Endothelial cell of umbilical vein (primary cell): ENCODE data around the gene GSE1. TPM values are rescaled to one million over a fixed set of nuclear protein-coding genes. Genes with fewer than 3 reads are reported as not detected.

Experiments
- BruUV-seq: library from RNA; stranded (reverse); fragments of 400-500 nt; replicated peaks from 2 replicates; lab custom pipeline; 2021; lab: Mats Ljungman, UMichigan
- CTCF ChIA-PET: fragments of 300-600, 350-600 bp; sonication (Branson Sonifier 250); formaldehyde crosslinking; loops from one replicate; lab custom pipeline; 2021; ENCODE audit warnings: antibody characterized with exemption, inconsistent platforms; lab: Charles Lee
- POLR2A ChIA-PET: fragments of 300-600, 350-600 bp; sonication (Branson Sonifier 250); formaldehyde crosslinking; loops from one replicate; lab custom pipeline; 2021; ENCODE audit warnings: antibody characterized with exemption, inconsistent platforms; lab: Charles Lee
- DNase-seq: peaks from one replicate; pipeline ENCODE4 v3.0.0-alpha.2; 2011; ENCODE audit warnings: low read depth, low spot score
- FAIRE-seq: peaks from 2 replicates; lab custom pipeline; 2011; peaks lifted over from hg19 to GRCh38; lab: Jason Lieb, UNC
- H2AFZ ChIP-seq: 2 replicates; pipeline ENCODE4 v1.6.0; 2012; ENCODE audit warnings: low read depth, low read length, control low read depth, inconsistent platforms
- H3K27ac ChIP-seq: 2 replicates; pipeline ENCODE4 v1.5.1; 2011; ENCODE audit warnings: low read depth, mild to moderate bottlenecking, control low read depth, low read length, moderate library complexity; ENCODE audit not compliant: insufficient read depth
- H3K27me3 ChIP-seq, 2 experiments: 2 replicates each; pipeline versions ENCODE4 v1.6.0 to v1.6.1; 2011; ENCODE audit warnings: low read length in 2 of 2, mixed read lengths in 1 of 2; ENCODE audit not compliant: control insufficient read depth in 2 of 2, insufficient read depth in 2 of 2
- H3K36me3 ChIP-seq, 2 experiments: 2 replicates in 1 of 2; 3 replicates in 1 of 2; pipeline ENCODE4 v1.5.1; 2011; ENCODE audit warnings: low read length in 2 of 2, mild to moderate bottlenecking in 1 of 2, moderate library complexity in 1 of 2; ENCODE audit not compliant: control insufficient read depth in 2 of 2, insufficient read depth in 2 of 2; ENCODE audit errors: extremely low read depth in 1 of 2
- H3K4me1 ChIP-seq: 3 replicates; pipeline ENCODE4 v1.5.1; 2011; ENCODE audit warnings: mild to moderate bottlenecking, low read length; ENCODE audit not compliant: control insufficient read depth, insufficient read depth; ENCODE audit errors: extremely low read depth
- H3K4me2 ChIP-seq: 2 replicates; pipeline ENCODE4 v1.6.1; 2011; ENCODE audit warnings: low read length, control low read depth, mixed read lengths; ENCODE audit not compliant: insufficient read depth
- H3K4me3 ChIP-seq, 3 experiments: fragments of 200-600 bp in 1 of 3; sonication (generic), shearing (Covaris generic) in 1 of 3; replicated peaks in 1 of 3; 2 replicates each; pipeline ENCODE4 v1.5.1; 2011 to 2016; ENCODE audit warnings: control low read depth in 3 of 3, low read length in 3 of 3, mild to moderate bottlenecking in 2 of 3, inconsistent platforms in 1 of 3, low read depth in 1 of 3, moderate library complexity in 1 of 3; ENCODE audit not compliant: insufficient read depth in 1 of 3
- H3K79me2 ChIP-seq: 2 replicates; pipeline ENCODE4 v1.6.0; 2012; ENCODE audit warnings: low read length, inconsistent platforms; ENCODE audit not compliant: control insufficient read depth, insufficient read depth
- H3K9ac ChIP-seq: replicated peaks from 2 replicates; pipeline ENCODE3; 2011; ENCODE audit warnings: low read length, control low read depth; ENCODE audit not compliant: insufficient read depth; ENCODE audit errors: extremely low read depth
- H3K9me1 ChIP-seq: replicated peaks from 3 replicates; pipeline ENCODE4 v1.6.0; 2011; ENCODE audit warnings: mild to moderate bottlenecking, low read length; ENCODE audit not compliant: control insufficient read depth, insufficient read depth; ENCODE audit errors: extremely low read depth
- H3K9me3 ChIP-seq: replicated peaks from 2 replicates; pipeline ENCODE4 v1.5.1; 2012; ENCODE audit warnings: low read length, inconsistent platforms; ENCODE audit not compliant: control insufficient read depth, insufficient read depth
- H4K20me1 ChIP-seq: replicated peaks from 2 replicates; pipeline ENCODE3; 2011; ENCODE audit warnings: mild to moderate bottlenecking, low read length; ENCODE audit not compliant: control insufficient read depth, insufficient read depth; ENCODE audit errors: extremely low read depth
- CTCF ChIP-seq, 2 donors: IDR thresholded peaks; 1 replicate in 1 of 2; 2 replicates in 1 of 2; pipeline ENCODE4 v1.5.1; 2011; ENCODE audit warnings: low read length in 2 of 2, mild to moderate bottlenecking in 2 of 2, moderate library complexity in 2 of 2, control low read depth in 1 of 2, inconsistent platforms in 1 of 2, low read depth in 1 of 2; ENCODE audit not compliant: insufficient read depth in 1 of 2; ENCODE audit errors: extremely low read depth in 1 of 2
- EZH2 ChIP-seq: IDR thresholded peaks from 2 replicates; pipeline ENCODE4 v1.6.1; 2012; ENCODE audit warnings: borderline replicate concordance, low read depth, mild to moderate bottlenecking, moderate library complexity, low read length, inconsistent platforms; ENCODE audit not compliant: severe bottlenecking
- GATA2 ChIP-seq: IDR thresholded peaks from 2 replicates; pipeline ENCODE4 v1.7.0; 2011; ENCODE audit warnings: low read depth, mild to moderate bottlenecking, moderate library complexity, mixed read lengths, low read length; ENCODE audit not compliant: insufficient read length, insufficient read depth
- JUN ChIP-seq: IDR thresholded peaks from 2 replicates; pipeline ENCODE4 v1.6.1; 2011; ENCODE audit warnings: borderline replicate concordance, low read depth; ENCODE audit not compliant: insufficient read length, insufficient read depth
- MYC ChIP-seq: IDR thresholded peaks from one replicate; pipeline ENCODE4 v1.6.1; 2011; ENCODE audit warnings: mild to moderate bottlenecking, low read depth, low read length
- POLR2A ChIP-seq: IDR thresholded peaks from 2 replicates; pipeline ENCODE4 v1.6.1; 2012; ENCODE audit warnings: low read depth, mild to moderate bottlenecking, control low read depth, low read length
- dilution Hi-C: fragments of 300-500 bp; cut with MboI; formaldehyde crosslinking; loops from one replicate; pipeline ENCODE4 v1.15.0; 2019; ENCODE audit warnings: low sequenced_read_pairs; ENCODE audit not compliant: extremely low pct_ligation_motif_present
- intact Hi-C: fragments of 100-400 bp; cut with micrococcal nuclease; formaldehyde crosslinking; loops from one replicate; pipeline ENCODE4 v1.10.0; 2022
- polyA plus RNA-seq, 4 experiments: library from polyadenylated mRNA; depleted of rRNA in 3 of 4; stranded (reverse) in 3 of 4; unstranded in 1 of 4; fragments of >200 nt; gene quantifications; 2 replicates each; pipeline versions ENCODE4 v1.2.1 to v1.2.3, GENCODE V29; 2011 to 2012; ENCODE audit warnings: missing spikeins in 1 of 4
- total RNA-seq: library from RNA; stranded (reverse); gene quantifications from 2 replicates; pipeline ENCODE4 v1.2.3, GENCODE V29; 2021
- TF ChIP-seq, protein P1 (sequence below): IDR thresholded peaks from 2 replicates; pipeline ENCODE4 v1.6.1; 2011; ENCODE audit not compliant: insufficient read depth, insufficient read length

The GSE1 gene
- total and polyA plus RNA-seq, 2 donors (not counting 3 experiments of a cell fraction or from before 2014, with no cell fraction given): 4.2 to 18.3 TPM

DNA sequence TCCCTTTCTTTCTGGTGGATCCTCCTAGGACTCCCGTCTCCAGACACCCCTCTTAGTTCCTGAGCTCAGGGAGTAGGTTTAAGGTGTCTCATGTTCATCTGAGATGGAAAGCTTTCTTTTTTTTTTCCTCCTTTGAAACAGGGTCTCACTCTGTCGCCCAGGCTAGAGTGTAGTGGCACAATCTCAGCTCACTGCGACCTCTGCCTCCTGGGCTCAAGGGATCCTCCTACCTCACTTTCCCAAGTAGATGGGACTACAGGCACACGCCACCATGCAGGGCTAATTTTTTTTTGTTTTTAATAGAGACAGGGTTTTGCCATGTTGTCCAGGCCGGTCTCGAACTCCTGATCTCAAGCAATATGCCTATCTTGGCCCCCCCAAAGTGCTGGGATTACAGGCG is 3.6 kb upstream of the GSE1 start:
- no peak overlapping the region for H2AFZ ChIP-seq
- no peak for TF ChIP-seq MYC
- TF ChIP-seq EZH2: no peak
- TF ChIP-seq POLR2A: no peak
- H3K4me3 ChIP-seq: no peak overlapping the region
- ChIA-PET POLR2A (no interaction called here), CTCF (interaction anchor here (0.8 to 3.1 kb wide), 22 partner anchors 8 to 495 kb away, joined by 3 to 39 read pairs (median 5); no protein-coding TSS in a partner anchor)
- dilution Hi-C loops (no loop called here), intact Hi-C loops (no loop called here)
- no peak for FAIRE-seq
- H3K4me2 ChIP-seq: no peak overlapping the region
- H3K79me2 ChIP-seq: no peaks in the 10 kb centered on the region
- no peak overlapping the region for H3K9ac ChIP-seq
- H3K9me3 ChIP-seq: no peaks in the 10 kb centered on the region
- BruUV-seq: no TSS peak
- H3K36me3 ChIP-seq: no peaks in the 10 kb centered on the region
- H4K20me1 ChIP-seq: no peaks in the 10 kb centered on the region
- H3K4me1 ChIP-seq: peaks cover 12% of the 10 kb centered on the region
- no peak for DNase-seq
- no peaks in the 10 kb centered on the region for H3K9me1 ChIP-seq
- peaks cover 0 to 2% of the 10 kb centered on the region in 2 experiments for H3K27me3 ChIP-seq
- H3K27ac ChIP-seq: no peak overlapping the region

DNA sequence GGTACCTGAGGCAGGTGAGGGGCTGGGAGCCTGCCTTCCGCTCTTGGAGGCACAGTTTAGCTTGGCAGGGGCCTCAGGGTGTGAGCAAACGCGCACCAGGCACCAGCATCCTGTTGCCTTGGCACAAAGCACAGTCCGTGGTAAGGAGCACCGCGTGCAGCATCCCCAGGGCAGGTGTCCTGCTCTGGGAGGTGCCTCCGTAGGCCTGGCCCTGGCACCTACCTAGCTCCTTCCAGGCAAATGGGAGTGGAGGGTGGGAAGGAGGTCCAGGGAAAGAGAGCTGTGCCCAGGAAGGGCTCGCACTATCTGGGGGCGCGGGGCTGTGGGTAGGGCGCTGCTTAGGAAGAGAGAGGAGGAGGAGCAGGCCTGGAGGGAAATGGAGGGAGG is 3.1 kb upstream of the GSE1 start:
- dilution Hi-C loops (no loop called here), intact Hi-C loops (loop anchor here (1.0 to 10.0 kb wide), 7 partner anchors 47 to 495 kb away; no protein-coding TSS in a partner anchor)
- DNase-seq (no peak), FAIRE-seq (no peak)
- peaks cover 0 to 2% of the 10 kb centered on the region in 2 experiments for H3K27me3 ChIP-seq
- H3K4me3 ChIP-seq: no peak overlapping the region
- H3K4me2 ChIP-seq: no peak overlapping the region
- no peak overlapping the region for H3K27ac ChIP-seq
- H2AFZ ChIP-seq: no peak overlapping the region
- no peaks in the 10 kb centered on the region for H3K79me2 ChIP-seq
- CTCF ChIA-PET: interaction anchor here (0.8 to 3.1 kb wide), 26 partner anchors 9 to 495 kb away, joined by 3 to 39 read pairs (median 4); no protein-coding TSS in a partner anchor
- H4K20me1 ChIP-seq: no peaks in the 10 kb centered on the region
- H3K9ac ChIP-seq: no peak overlapping the region
- POLR2A ChIA-PET: no interaction called here
- no peaks in the 10 kb centered on the region for H3K9me3 ChIP-seq
- H3K4me1 ChIP-seq: peaks cover 12% of the 10 kb centered on the region
- no peaks in the 10 kb centered on the region for H3K9me1 ChIP-seq
- TF ChIP-seq GATA2 (no peak), JUN (no peak), CTCF (IDR thresholded peaks at IDR 0.05; ENCODE audit: extremely low read depth in 1 of 2, insufficient read depth in 1 of 2, low read depth in 1 of 2, low read length in 2 of 2) (no peak)
- TF ChIP-seq, protein P1, sequence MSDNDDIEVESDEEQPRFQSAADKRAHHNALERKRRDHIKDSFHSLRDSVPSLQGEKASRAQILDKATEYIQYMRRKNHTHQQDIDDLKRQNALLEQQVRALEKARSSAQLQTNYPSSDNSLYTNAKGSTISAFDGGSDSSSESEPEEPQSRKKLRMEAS: no peak
- BruUV-seq: no TSS peak
- no peaks in the 10 kb centered on the region for H3K36me3 ChIP-seq
